ENCODE results near the gene TBC1D12. TPM values are rescaled to one million over a fixed set of nuclear protein-coding genes. Genes with fewer than 3 reads are reported as not detected.

The TBC1D12 gene
- total RNA-seq, 2 experiments from 2014 or later, result 0.20 TPM

DNA sequence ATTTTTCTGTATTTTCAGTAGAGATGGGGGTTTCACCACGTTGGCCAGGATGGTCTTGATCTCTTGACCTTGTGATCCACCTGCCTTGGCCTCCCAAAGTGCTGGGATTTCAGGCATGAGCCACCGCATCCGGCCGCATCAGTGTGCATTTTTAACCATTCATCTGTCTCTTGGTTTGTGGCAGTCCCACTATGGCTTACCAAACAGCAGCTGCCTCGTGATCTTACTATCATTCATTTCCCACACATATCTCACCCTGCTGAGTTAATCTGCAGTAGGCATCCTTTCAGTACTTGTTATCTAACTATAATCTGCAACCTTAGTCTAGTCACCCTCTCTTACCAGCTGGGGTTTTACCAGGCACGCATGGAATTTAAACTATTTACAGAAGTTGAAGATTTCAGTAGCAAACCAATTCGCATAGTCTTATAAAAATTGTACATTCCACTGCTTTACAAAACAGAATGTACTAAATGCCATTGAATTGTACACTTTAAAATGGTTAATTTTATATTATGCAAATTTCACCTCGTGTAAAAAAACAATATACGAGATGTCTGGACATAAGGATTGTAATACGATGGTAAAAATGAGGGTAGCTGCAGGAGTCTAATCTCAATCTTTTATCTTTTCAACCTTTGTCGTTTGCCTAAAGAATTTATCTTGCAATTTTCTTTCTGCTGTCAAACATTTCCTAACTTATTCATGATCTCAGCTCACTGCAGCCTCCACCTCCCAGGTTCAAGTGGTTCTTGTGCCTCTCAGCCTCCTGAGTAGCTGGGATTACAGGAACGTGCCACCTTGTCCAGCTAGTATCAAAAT is 4.6 kb upstream of the TBC1D12 start:
- POLR2A ChIA-PET, result no interaction called here
- Mint-ChIP-seq H3K9me3 (peaks cover 3% of the 10 kb centered on the region), H3K4me1 (ENCODE audit: low read depth) (no peaks in the 10 kb centered on the region), H3K4me3 (no peak overlapping the region), H3K27ac (no peak overlapping the region), H3K27me3 (peaks cover 30% of the 10 kb centered on the region), H3K36me3 (ENCODE audit: low read depth) (no peaks in the 10 kb centered on the region)
- ATAC-seq, result no peak
- CTCF ChIA-PET, result interaction anchor here (0.6 to 1.4 kb wide), 2 partner anchors 46 to 122 kb away, joined by 3 to 5 read pairs; no protein-coding TSS in a partner anchor
- no peak for DNase-seq
- intact Hi-C loops (cut with micrococcal nuclease), result no loop called here
- no peak for TF ChIP-seq CTCF (IDR thresholded peaks at IDR 0.05)

DNA sequence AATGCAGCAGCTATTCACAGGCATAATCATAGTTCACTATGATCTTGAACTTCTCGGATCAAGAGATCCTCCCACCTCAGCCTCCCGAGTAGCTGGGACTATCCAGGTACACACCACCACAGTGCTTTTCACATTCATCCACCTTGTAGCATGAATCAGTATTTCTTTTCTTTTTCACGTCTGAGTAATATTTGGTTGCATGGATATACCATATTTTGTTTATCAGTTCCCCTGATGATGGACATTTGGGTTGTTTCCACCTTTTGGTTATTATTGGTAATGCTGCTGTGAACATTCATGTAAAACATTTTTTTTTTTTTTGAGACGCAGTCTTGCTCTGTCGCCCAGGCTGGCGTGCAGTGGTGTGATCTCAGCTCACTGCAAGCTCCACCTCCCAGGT is 3.6 kb upstream of the TBC1D12 start:
- ATAC-seq (no peak), DNase-seq (no peak)
- ChIA-PET POLR2A (no interaction called here), CTCF (no interaction called here)
- Mint-ChIP-seq H3K27ac (no peak overlapping the region), H3K27me3 (peaks cover 32% of the 10 kb centered on the region), H3K36me3 (ENCODE audit: low read depth) (no peaks in the 10 kb centered on the region), H3K4me3 (no peak overlapping the region), H3K9me3 (peaks cover 3% of the 10 kb centered on the region), H3K4me1 (ENCODE audit: low read depth) (peaks cover 3% of the 10 kb centered on the region)
- intact Hi-C loops (cut with micrococcal nuclease), result no loop called here
- TF ChIP-seq CTCF (IDR thresholded peaks at IDR 0.05), result no peak

DNA sequence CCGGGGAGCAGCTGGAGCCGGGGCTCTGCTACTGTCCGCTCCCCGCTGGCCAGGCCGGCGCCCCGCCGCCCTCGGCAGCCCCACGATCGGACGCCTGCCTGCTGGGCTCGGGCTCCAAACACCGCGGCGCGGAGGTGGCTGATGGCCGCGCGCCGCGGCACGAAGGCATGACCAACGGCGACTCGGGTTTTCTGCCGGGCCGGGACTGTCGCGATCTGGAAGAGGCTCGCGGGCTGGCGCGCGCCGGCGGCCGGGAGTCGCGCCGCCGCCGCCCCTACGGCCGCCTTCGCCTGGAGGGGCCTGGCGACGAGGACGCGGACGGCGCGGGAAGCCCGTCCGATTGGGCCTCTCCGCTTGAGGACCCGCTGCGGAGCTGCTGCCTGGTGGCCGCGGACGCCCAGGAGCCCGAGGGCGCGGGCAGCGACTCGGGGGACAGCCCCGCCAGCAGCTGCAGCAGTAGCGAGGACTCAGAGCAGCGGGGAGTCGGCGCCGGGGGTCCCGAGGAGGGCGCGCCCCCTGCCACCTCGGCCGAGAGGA is 570 bp downstream of the TBC1D12 start:
- peak; percentile 4 for DNase-seq
- no peaks in the 10 kb centered on the region for H3K36me3 Mint-ChIP-seq (ENCODE audit: low read depth)
- no peak for TF ChIP-seq CTCF (IDR thresholded peaks at IDR 0.05)
- peaks cover 5% of the 10 kb centered on the region for H3K4me1 Mint-ChIP-seq (ENCODE audit: low read depth)
- peaks cover 3% of the 10 kb centered on the region for H3K9me3 Mint-ChIP-seq
- CTCF ChIA-PET, result interaction anchor here (1.3 to 2.8 kb wide), 2 partner anchors 41 to 82 kb away, joined by 3 to 14 read pairs; no protein-coding TSS in a partner anchor
- intact Hi-C loops (cut with micrococcal nuclease), result no loop called here
- H3K4me3 Mint-ChIP-seq, result peak overlapping the region; percentile 59
- POLR2A ChIA-PET, result interaction anchor here (0.8 kb wide), 1 partner anchor 142 kb away, joined by 5 read pairs; no protein-coding TSS in a partner anchor
- peak; percentile 37 for ATAC-seq
- H3K27ac Mint-ChIP-seq, result no peak overlapping the region
- H3K27me3 Mint-ChIP-seq, result peaks cover 45% of the 10 kb centered on the region

GRCh38 chr10:94403380-94404213 is 1.3 kb downstream of the TBC1D12 start:
- H3K9me3 Mint-ChIP-seq, result peaks cover 3% of the 10 kb centered on the region
- H3K4me3 Mint-ChIP-seq, result peak overlapping the region; percentile 70
- ChIA-PET POLR2A (no interaction called here), CTCF (interaction anchor here (0.8 to 2.8 kb wide), 3 partner anchors 40 to 82 kb away, joined by 3 to 14 read pairs (median 3); no protein-coding TSS in a partner anchor)
- intact Hi-C loops (cut with micrococcal nuclease), result no loop called here
- no peak for TF ChIP-seq CTCF (IDR thresholded peaks at IDR 0.05)
- peak; percentile 54 for ATAC-seq
- DNase-seq, result peak; percentile 15
- peaks cover 5% of the 10 kb centered on the region for H3K4me1 Mint-ChIP-seq (ENCODE audit: low read depth)
- H3K36me3 Mint-ChIP-seq (ENCODE audit: low read depth), result no peaks in the 10 kb centered on the region
- no peak overlapping the region for H3K27ac Mint-ChIP-seq
- H3K27me3 Mint-ChIP-seq, result peaks cover 45% of the 10 kb centered on the region

All from activated CD8-positive, alpha-beta T cell treated with anti-CD3 and anti-CD28 coated beads for 36 hours (primary cell).